ENCODE data around the gene ITFG1.
"Not testable (repeated sequence)": the region's sequence is repeated elsewhere in the genome, so short reads cannot be mapped to it uniquely, and the experiment has no call there.

Gene ITFG1

DNA sequence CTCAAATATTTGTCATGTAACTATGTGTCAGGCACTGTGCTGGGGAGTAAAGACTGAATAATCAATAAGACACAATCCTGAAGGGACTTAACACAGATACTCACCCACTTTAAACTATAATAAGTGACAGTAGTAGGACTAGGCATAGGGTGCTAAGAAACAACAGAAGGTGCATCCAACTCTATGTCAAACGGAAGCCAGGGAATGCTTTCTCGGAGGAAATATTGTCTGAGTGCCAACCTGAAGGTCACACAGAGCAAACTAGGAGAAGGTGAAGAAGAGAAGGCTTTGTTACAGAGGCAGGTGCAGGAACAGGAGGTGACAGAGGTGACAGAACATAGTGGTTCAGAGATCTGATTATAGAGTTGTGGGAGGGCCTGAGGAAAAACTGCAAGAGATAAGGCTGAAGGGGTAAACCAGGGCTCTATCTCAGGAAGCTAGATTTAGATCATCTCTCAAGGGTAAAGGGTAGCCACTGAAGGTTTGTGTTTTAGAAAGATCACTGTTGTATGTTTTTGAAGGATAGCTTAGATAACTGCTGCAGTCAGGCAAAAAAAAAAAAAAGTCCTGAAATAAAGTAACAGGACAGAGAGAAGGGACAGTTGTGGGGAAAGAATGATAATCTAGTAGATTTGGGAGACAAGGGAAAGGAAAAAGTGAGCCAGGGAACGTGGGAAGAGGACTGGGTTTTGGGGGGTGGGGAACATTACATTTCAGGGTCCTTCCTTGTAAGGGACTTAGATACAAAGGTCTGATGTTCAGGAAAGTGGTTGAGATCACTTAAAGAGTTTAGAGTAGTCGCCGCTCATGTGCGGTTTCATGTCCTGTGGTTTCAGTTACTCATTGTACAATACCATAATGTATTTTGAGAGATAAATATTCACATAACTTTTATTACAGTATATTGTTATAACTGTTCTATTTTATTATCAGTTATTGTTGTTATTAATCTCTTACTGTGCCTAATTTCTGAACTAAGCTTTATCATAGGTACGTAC lies 231.5 kb downstream of the ITFG1 start:
- no peak for DNase-seq

DNA sequence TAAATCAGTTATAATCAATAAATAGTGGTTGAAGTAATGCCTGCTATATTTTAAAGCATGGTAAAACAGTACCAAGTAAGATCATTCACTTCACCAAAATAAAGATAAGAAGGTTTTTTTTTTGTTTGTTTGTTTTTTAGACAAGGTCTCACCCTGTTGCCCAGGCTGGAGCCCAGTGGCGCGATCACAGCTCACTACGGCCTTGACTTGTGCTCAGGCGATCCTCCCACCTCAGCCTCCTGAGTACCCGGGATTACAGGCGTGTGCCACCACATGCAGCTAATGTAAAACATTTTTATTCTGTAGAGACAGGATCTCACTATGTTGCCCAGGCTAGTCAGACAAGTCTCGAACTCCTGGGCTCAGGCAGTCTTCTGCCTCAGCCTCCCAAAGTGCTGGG lies 232.6 kb downstream of the ITFG1 start:
- DNase-seq, result no peak

DNA sequence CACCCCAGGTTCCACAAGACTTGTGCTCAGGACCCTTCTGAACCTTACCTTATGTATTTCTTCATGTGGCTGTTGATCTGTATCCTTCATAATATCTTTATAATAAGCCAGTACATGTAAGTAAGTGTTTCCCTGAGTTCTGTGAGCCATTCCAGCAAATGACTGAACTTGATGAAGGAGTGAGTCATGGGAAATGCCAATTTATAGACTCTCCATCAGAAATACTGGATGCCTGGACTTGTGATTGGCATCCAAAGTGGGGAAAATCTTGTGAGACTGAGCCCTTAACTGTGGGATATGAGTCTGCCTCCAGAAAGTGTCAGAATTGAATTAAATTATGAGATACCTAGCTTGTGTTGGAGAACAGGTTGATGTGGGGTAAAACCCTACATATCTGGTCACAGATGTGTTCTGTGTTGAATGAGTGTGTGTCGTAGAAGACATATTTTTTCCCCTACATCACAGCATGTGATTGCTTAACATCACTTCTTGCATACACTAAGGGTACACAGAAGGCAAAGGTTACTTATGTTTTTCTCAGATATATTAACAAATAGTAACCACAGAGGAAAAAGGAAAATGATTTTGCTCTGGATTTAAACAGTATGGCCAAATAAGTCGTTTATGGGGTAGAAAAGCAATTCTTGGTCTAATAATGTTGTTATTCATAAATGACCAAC lies 247.0 kb downstream of the ITFG1 start:
- DNase-seq, result no peak

DNA sequence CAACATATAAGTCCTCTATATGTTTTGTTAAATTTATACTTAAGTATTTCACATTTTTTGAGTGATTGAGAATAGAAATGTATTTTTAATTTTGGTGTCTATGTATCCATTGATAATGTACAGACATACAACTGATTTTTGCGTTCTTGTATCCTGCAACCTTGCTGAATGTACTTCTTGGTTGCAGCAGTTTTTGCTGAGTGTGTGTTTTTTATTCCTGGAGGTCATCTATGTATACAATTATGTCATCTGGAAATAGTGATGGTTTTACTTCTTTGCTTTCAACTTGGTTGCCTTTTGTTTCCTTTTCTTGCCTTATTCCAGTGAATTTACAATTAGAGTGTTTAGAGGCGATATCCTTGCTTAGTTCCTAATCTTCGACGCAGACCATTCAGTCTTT lies 249.6 kb downstream of the ITFG1 start:
- DNase-seq, result no peak

DNA sequence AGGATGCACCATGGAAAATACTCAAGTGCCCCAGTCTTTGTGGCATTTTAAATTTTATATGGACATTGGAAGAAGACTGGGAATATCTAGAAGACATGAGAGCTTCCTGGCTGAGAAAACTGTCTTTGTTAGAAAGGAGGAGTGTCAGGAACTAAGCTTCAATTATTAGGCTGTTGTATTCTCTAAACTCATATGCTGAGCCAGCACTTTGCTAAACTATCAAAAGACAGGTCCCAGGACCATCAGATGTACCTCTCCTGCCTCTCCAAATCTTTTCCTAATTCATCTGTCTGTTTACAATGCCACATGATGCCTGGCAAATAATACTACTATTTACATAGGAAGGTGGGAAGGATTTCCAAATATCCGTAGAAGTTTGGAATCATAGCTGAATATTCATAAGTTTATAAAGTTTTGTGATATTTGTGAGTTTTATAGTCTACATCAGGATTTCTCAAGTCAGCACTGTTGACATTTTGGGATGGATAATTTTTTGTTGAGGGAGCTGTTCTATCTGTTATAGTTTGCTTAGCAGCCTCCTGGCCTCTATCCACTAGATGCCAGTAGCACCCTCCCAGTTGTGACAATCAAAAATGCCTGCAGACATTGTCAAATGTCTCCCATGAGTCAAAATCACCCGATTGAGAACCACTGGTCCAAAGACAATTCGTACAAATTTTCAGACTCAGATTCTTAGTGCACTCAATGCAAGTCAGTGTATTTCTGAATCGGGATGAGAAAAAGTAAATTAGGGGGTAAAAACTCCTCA lies 255.9 kb downstream of the ITFG1 start:
- peak; percentile 0 for DNase-seq

DNA sequence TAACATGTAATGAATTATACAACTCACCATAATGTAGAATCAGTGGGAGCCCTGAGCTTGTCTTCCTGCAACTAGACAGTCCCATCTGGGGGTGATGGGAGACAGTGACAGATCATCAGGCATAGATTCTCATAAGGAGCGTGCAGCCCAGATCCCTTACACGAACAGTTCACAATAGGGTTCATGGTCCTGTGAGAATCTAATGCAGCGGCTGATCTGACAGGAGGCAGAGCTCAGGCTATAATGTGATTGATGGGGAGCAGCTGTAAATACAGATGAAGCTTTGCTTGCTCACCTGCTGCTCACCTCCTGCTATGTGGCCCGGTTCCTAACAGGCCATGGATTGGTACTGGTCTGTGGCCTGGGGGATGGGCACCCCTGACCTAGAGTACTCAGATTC lies 257.4 kb downstream of the ITFG1 start:
- DNase-seq, result peak; percentile 51

DNA sequence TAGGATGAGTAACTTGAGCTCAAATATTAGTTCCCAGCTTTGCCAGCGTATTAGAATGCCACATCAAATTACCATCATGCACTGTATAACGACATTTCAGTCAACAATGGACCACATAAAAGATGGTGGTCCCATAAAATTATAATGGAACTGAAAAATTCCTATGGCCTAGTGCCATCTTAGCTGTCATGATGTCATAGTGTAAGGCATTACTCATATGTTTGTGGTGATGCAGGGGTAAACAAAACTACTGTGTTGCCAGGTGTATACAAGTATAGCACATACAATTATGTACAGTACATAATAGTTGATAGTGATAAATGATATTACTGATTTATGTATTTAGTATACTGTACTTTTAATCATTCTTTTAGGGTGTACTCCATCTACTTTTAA lies 262.7 kb downstream of the ITFG1 start:
- DNase-seq, result no peak

DNA sequence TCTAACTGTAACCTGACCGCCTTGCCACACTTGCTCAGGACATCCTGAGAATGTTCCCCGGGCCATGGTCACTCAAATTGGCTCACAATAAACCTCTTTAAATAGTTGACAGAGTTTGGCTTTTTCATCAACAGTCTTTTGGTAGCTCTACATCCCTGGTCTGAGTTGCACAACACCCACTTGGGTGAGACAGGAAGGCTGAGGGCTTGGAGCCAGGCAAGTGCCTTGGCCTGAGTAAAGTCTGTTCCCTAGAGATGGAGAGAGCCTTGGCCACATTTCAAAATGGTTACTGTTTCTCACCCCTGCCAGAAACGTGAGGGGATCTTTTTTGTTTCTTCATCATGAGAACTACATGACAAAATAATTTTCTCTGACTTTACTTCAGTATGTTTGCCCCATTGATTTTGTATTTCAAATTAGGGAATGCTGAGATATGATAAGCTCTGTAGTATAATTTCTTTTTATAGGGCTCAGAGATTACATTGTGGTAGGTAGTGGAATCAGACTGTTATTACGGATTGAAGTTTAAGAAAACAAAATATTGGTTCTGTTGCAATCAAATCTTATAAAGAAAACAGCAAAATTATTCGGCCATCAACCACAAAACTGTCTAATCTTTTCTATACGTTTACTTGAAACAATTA lies 263.2 kb downstream of the ITFG1 start:
- no peak for DNase-seq

DNA sequence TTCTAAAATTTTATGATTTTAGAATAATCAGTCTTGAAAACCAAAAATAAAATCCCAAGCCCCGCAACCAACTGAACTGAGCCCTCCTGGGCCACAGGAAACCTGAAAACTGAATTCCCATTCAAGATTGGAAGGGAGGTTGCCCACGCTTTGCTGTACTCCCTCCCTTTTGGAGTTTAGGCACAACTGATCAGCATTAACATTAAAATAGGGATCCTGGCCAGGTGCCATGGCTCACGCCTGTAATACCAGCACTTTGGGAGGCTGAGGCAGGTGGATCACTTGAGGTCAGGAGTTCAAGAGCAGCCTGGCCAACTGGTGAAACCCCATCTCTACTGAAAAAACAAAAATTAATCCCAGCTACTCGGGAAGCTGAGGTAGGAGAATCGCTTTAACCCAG lies 264.4 kb downstream of the ITFG1 start:
- no peak for DNase-seq

DNA sequence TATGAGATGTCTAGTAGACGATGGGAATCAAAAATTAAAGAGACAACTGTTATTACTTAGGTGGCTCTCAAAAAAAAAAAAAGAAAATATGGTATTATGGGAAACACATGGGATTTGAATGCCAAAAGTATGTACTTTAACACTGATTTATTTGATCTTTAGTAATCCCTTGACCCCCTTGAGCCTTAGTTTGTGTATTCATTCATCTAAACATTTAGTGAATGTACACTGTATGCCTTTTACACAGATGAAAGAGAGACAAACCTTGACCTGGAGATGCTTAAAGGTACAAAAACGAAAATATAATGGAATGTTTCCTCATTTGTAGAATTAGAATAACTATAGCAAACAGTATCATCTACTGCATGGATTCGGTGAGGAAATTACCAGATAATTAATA lies 278.5 kb downstream of the ITFG1 start:
- no peak for DNase-seq

DNA sequence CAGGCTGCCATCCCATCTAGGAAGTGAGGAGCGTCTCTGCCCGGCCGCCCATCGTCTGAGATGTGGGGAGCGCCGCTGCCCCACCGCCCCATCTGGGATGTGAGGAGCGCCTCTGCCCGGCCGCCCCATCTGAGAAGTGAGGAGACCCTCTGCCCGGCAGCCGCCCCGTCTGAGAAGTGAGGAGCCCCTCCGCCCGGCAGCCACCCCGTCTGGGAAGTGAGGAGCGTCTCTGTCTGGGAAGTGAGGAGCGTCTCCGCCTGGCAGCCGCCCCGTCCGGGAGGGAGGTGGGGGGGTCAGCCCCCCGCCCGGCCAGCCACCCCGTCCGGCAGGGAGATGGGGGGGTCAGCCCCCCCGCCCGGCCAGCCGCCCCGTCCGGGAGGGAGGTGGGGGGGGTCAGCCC lies 279.8 kb downstream of the ITFG1 start:
- not testable (repeated sequence) for DNase-seq

DNA sequence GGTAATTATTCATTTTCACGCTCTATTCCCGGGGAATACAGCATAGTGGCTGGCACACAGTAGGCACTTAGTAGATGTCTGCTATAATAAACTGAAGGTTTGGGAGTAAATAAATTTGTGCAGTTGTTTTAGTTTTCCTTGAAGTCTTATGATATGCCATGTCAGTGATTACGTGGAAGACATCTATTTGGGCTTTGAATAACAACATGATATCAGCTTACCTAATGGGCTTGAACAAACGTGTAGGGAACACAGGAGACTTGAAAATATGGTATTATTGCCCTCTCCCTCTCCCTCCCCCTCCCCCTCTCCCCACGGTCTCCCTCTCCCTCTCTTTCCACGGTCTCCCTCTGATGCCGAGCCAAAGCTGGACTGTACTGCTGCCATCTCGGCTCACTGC lies 280.8 kb downstream of the ITFG1 start:
- no peak for DNase-seq

DNA sequence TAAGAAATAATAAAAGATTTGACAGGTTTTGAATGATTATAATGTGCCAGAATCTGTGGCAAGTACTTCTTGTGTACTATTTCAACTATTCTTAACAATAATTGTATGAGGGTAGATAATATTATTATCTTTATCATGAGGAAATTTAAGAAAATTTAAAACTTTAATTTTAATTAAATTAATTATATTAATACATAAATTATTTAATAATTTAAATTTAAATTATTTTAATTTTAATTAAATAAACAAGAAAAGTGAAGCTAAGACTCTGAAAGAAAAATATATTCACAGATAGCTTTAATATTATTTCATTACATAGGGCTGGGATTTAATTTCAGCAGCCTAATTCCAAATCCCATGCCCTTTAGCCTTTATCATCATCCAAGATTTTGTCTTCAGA lies 285.7 kb downstream of the ITFG1 start:
- no peak for DNase-seq

DNA sequence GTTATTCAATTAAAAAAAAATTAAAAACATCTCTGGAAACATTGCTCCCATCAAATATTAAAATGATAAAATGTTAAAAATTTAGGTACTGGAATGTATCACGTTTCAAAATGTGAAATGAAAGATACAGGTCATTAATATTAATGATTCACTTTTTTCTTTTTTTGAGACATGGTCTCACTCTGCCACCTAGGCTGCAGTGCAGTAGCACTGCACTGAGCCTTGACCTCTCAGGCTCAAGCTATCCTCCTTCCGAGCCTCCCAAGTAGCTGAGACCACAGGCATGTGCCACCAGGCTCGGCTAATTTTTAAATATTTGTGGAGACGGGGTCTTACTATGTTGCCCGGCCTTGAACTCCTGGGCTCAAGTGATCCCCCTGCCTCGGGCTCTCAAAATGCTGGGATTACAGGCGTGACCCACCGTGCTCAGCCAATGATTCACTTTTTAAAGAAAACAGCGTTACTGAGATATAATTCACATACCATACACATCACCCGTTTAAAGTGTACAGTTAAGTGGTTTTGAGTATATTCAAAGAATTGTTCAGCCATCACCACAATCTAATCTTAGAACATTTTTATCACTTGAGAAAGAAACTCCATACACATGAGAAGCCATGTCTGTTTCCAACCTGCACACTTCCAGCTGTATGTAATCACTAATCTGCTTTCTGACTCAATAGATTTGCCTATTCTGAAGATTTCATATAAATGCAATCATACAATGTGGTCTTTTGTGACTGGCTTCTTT lies 298.0 kb downstream of the ITFG1 start:
- DNase-seq, result no peak

DNA sequence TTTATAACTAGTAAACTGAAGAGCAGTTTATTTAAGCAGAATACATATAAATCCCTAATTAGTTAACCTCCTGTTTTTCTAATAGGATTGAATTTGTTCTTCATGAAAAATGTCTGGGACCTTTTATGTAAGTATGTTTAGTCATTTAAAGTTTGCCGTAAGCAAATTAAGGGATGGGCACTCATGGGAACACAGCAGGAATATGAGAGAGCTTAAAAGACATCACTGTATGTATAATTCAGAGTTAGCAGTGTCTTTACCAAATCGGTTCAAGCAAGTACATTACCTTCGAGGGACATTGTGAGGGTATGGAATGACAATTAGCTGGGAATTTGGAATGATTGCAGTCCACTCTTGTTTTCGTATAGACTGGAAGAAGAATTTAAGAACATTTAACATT lies 299.4 kb downstream of the ITFG1 start:
- DNase-seq, result no peak

DNA sequence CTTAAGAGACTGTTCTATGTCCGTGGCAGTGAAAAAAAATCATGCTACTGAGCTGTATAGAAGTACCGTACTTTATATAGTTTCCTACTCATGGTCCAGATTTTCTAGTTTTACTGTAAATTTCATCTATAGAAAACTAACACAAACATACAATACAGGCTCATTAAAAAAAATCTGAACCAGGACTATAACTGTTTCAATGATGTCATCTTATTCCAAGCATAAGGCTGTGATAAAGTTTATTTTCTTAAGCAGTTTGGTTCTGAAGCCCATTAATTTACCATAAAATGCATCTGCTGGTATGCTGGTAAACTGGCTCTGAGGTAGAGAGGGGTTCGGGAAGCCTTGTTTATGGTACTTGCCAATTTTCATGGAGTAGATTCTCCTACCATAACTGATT lies 300.4 kb downstream of the ITFG1 start:
- DNase-seq, result no peak

DNA sequence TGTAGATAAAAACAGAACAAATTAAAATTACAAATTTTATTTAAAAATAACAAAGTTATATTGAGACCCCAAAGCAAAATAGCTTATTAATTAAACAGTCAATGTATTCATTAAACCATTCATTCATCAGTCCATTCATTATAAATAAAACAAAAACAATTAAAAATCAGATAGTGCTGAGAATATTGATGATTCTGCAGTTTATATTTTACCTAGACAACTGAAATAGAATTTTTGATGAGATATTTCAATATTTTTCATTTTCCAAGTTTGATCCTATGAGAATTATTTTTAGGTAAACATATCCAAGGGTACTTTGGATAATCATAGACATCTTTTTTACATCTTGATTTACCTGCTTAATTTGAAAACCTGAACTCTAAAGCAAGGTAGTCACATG lies 301.9 kb downstream of the ITFG1 start:
- DNase-seq, result no peak

DNA sequence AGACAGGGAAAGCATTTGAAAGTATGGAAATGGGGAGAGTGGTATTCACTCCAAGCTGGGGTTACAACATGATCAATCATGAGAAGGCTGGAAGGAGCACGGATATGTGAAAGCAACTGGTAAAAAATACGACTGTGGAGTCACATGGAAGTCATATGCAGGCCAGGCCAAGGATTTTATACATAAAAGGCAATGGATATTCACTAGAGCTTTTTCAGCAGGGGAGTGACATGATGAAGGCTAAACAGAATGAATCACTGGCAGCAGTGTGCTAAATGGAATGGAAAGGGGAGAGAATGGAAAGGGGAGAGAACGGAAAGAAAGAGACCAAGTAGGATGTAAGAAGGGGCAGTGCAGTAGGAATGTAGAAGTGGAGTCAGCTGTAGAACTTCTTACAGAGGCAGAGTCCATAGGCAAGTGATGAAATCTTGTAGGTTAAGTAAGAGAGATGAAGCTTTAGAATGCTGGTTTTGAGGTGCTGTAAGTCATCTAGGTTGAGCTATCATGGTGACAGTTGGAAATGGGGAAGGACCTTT lies 304.1 kb downstream of the ITFG1 start:
- DNase-seq, result no peak

DNA sequence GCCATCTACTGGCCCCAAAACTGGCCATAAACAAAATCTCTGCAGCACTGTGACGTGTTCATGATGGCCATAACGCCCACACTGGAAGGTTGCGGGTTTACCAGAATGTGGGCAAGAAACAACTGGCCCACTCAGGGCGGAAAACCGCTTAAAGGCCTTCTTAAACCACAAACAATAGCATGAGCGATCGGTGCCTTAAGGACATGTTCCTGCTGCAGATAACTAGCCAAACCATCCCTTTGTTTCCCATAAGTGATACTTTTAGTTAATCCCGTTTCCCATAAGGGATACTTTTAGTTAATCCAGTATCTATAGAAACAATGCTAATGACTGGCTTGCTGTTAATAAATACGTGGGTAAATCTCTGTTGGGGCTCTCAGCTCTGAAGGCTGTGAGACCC lies 308.4 kb downstream of the ITFG1 start:
- not testable (repeated sequence) for DNase-seq

DNA sequence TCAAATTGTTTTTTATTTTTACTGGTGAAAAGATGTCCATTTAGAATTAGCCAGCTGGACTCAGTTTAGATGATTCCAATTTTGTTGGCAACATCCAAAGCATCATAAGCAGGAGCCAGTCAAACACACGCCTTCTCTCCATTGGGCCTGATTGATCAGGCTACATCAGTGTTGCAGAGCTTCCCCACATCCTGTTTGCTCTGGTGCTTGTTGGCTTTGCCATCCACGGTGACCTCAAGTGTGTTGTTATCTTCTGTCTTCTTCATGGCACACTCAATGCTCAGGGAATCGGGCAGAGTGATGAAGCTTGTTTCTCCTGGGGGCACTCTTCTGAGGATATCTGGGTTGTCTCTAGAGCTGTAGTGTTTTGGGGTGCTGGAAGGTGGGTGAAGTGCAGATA lies 310.8 kb downstream of the ITFG1 start:
- no peak for DNase-seq

DNA sequence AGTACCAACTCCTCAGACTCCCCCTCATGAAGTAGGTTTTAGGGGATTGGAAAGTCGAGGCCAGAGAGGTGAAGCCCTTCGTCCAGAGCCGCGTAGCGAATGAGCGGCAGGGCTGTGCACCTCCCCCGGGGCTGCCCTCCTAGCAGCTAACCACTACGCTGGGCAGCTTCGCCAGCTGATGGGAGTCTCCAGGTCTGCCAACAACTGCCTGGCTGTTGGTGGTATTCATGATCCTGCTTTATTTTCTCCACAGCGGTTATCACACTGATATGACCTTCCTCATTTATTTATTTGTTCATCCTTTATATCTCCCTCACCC lies 316.3 kb downstream of the ITFG1 start:
- DNase-seq, result peak; percentile 38

Data from NCI-H345 (cell line).